ENCODE measurements around the gene NFIA. TPM values are rescaled to one million over a fixed set of nuclear protein-coding genes. Genes with fewer than 3 reads are reported as not detected.

NFIA gene
- total and polyA plus RNA-seq, 9 of the 15 experiments (the other 6 are each of a cell fraction or from before 2014, with no cell fraction given): 5.3 to 24.9 (median 9.8) TPM

DNA sequence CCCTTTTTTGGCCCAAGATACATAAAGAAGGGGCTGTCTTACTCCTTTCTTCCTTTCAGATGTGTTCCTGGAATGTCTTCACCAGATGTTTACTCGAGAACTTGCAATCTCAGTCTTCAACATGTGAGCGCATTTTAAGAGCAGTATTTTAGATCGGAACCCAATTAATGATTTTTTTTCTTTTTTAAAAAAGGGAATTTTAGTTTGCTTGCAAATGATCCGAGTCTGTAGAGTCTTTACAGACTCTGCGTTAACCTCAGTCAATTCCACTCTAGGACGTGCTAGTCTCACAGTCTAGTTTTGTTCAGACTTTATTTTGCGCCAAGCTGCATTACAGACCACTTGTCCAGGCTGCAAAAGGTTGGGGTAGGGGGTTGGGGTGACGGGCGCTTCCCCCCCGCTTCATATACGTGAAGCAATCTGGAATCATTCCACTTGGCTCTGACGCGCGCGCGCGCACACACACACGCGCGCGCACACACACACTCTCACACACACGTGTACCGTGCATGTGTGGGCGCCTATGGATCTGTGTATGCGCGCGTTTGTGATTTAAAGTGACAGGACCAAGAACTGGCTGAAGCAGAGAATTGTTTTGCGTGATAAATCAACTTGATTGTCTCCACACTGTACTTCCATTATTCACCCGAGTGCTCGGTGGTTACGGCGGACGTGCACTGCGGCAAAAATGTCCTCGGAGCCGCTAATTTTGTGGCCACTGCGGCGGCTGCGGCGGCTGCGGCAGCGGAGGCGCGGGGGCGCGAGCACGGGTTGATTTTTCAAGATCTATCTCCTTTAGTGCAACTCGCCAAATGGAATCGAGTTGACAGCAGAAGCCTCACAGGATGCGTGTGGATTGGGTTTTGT lies 25.6 kb upstream of the NFIA start (continued):
- peak; percentile 63 for TF ChIP-seq MEIS2 (IDR thresholded peaks at IDR 0.05; ENCODE audit: partially characterized antibody)
- TF ChIP-seq RBBP5 (IDR thresholded peaks at IDR 0.05; ENCODE audit: borderline replicate concordance, insufficient read depth, low read length, poor library complexity, severe bottlenecking): peak; percentile 70
- TF ChIP-seq ZBED1 (IDR thresholded peaks at IDR 0.05): no peak
- TF ChIP-seq GATAD2A (IDR thresholded peaks at IDR 0.05): peak; percentile 89
- TF ChIP-seq TSC22D4 (tag; IDR thresholded peaks at IDR 0.05): no peak
- TF ChIP-seq, protein P1, sequence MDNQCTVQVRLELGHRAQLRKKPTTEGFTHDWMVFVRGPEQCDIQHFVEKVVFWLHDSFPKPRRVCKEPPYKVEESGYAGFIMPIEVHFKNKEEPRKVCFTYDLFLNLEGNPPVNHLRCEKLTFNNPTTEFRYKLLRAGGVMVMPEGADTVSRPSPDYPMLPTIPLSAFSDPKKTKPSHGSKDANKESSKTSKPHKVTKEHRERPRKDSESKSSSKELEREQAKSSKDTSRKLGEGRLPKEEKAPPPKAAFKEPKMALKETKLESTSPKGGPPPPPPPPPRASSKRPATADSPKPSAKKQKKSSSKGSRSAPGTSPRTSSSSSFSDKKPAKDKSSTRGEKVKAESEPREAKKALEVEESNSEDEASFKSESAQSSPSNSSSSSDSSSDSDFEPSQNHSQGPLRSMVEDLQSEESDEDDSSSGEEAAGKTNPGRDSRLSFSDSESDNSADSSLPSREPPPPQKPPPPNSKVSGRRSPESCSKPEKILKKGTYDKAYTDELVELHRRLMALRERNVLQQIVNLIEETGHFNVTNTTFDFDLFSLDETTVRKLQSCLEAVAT (IDR thresholded peaks at IDR 0.05): peak in 1 of 2 experiments; percentile 38; a peak in 1 of 4 replicates
- no peak for TF ChIP-seq NBN (IDR thresholded peaks at IDR 0.05; ENCODE audit: low read depth)
- no peak for TF ChIP-seq ZFX (CRISPR knock-in tag; IDR thresholded peaks at IDR 0.05)
- TF ChIP-seq MCM7 (IDR thresholded peaks at IDR 0.05): no peak
- TF ChIP-seq, protein P2, sequence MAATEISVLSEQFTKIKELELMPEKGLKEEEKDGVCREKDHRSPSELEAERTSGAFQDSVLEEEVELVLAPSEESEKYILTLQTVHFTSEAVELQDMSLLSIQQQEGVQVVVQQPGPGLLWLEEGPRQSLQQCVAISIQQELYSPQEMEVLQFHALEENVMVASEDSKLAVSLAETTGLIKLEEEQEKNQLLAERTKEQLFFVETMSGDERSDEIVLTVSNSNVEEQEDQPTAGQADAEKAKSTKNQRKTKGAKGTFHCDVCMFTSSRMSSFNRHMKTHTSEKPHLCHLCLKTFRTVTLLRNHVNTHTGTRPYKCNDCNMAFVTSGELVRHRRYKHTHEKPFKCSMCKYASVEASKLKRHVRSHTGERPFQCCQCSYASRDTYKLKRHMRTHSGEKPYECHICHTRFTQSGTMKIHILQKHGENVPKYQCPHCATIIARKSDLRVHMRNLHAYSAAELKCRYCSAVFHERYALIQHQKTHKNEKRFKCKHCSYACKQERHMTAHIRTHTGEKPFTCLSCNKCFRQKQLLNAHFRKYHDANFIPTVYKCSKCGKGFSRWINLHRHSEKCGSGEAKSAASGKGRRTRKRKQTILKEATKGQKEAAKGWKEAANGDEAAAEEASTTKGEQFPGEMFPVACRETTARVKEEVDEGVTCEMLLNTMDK (IDR thresholded peaks at IDR 0.05; ENCODE audit: borderline replicate concordance, insufficient read depth, low read depth, low read length, poor library complexity, severe bottlenecking): no peak
- TF ChIP-seq STAT5A (IDR thresholded peaks at IDR 0.05; ENCODE audit: borderline replicate concordance, low read length): no peak
- TF ChIP-seq, protein P3, sequence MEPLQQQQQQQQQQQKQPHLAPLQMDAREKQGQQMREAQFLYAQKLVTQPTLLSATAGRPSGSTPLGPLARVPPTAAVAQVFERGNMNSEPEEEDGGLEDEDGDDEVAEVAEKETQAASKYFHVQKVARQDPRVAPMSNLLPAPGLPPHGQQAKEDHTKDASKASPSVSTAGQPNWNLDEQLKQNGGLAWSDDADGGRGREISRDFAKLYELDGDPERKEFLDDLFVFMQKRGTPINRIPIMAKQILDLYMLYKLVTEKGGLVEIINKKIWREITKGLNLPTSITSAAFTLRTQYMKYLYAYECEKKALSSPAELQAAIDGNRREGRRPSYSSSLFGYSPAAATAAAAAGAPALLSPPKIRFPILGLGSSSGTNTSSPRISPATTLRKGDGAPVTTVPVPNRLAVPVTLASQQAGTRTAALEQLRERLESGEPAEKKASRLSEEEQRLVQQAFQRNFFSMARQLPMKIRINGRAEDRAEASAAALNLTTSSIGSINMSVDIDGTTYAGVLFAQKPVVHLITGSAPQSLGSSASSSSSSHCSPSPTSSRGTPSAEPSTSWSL (CRISPR knock-in tag; IDR thresholded peaks at IDR 0.05; ENCODE audit: borderline replicate concordance): no peak
- no peak for TF ChIP-seq SRF (CRISPR knock-in tag; IDR thresholded peaks at IDR 0.05)
- TF ChIP-seq HMGN3 (IDR thresholded peaks at IDR 0.05; ENCODE audit: borderline replicate concordance, extremely low read depth, insufficient read length, low read depth, low read length): no peak
- peak; percentile 40; the same call in 1 of the 2 replicates for TF ChIP-seq TOE1 (IDR thresholded peaks at IDR 0.05; ENCODE audit: borderline replicate concordance)
- no peak for TF ChIP-seq TOE1 (CRISPR knock-in tag; IDR thresholded peaks at IDR 0.05; ENCODE audit: borderline replicate concordance, low read depth)
- peak; percentile 34 to 54; a peak in 1 of 4 replicates for TF ChIP-seq MAZ (CRISPR knock-in tag; conservative IDR thresholded peaks at IDR 0.05 in 1 of 2, IDR thresholded peaks at IDR 0.05 in 1 of 2)
- TF ChIP-seq SRSF1 (IDR thresholded peaks at IDR 0.05; ENCODE audit: low read depth, low read length): no peak
- no peak for TF ChIP-seq E2F1 (CRISPR knock-in tag; IDR thresholded peaks at IDR 0.05)
- no peak for TF ChIP-seq CC2D1A (IDR thresholded peaks at IDR 0.05)
- TF ChIP-seq PML (IDR thresholded peaks at IDR 0.05; ENCODE audit: low read length): no peak; the same call in 1 of the 2 replicates
- no peak for TF ChIP-seq HNRNPUL1 (IDR thresholded peaks at IDR 0.05; ENCODE audit: low read length)
